ENCODE data around the gene RPL27A.
A peak's percentile ranks its signal among the peaks of the same experiment; 100 is the strongest.

The RPL27A gene

GRCh38 chr11:8690374-8691342, 8.1 kb downstream of the RPL27A start:
- TF ChIP-seq CTCF (IDR thresholded peaks at IDR 0.05; ENCODE audit: insufficient read depth, low read depth, low read length, missing control alignments): no peak
- no peak for DNase-seq (ENCODE audit: low read depth)

GRCh38 chr11:8691601-8692000, 9.0 kb downstream of the RPL27A start:
- DNase-seq (ENCODE audit: low read depth): no peak
- no peak for TF ChIP-seq CTCF (IDR thresholded peaks at IDR 0.05; ENCODE audit: insufficient read depth, low read depth, low read length, missing control alignments)
- no peak overlapping the region for H3K4me3 ChIP-seq (ENCODE audit: low read length)

More at GRCh38 chr11:8690374-8691342, 8.1 kb downstream of the RPL27A start:
- no peak overlapping the region for H3K4me3 ChIP-seq (ENCODE audit: low read length)

GRCh38 chr11:8692417-8692816, 9.8 kb downstream of the RPL27A start:
- no peak for TF ChIP-seq CTCF (IDR thresholded peaks at IDR 0.05; ENCODE audit: insufficient read depth, low read depth, low read length, missing control alignments)
- peak; percentile 40 for DNase-seq (ENCODE audit: low read depth)
- H3K4me3 ChIP-seq (ENCODE audit: low read length): no peak overlapping the region

GRCh38 chr11:8693010-8693551, 10.5 kb downstream of the RPL27A start:
- no peak overlapping the region for H3K4me3 ChIP-seq (ENCODE audit: low read length)
- no peak for TF ChIP-seq CTCF (IDR thresholded peaks at IDR 0.05; ENCODE audit: insufficient read depth, low read depth, low read length, missing control alignments)
- peak; percentile 48 for DNase-seq (ENCODE audit: low read depth)

- no peak for DNase-seq (ENCODE audit: low read depth)
- H3K4me3 ChIP-seq (ENCODE audit: low read length): no peak overlapping the region
- TF ChIP-seq CTCF (IDR thresholded peaks at IDR 0.05; ENCODE audit: insufficient read depth, low read depth, low read length, missing control alignments): no peak
Observed at GRCh38 chr11:8693555-8693954, 11.0 kb downstream of the RPL27A start.

GRCh38 chr11:8694137-8694536, 11.5 kb downstream of the RPL27A start:
- H3K4me3 ChIP-seq (ENCODE audit: low read length): no peak overlapping the region
- TF ChIP-seq CTCF (IDR thresholded peaks at IDR 0.05; ENCODE audit: insufficient read depth, low read depth, low read length, missing control alignments): no peak
- DNase-seq (ENCODE audit: low read depth): no peak
